SK-MEL-5 (cell line): ENCODE measurements around the gene ZNF726. TPM values are rescaled to one million over a fixed set of nuclear protein-coding genes. Genes with fewer than 3 reads are reported as not detected.
"Not testable (repeated sequence)": the region's sequence is repeated elsewhere in the genome, so short reads cannot be mapped to it uniquely, and the experiment has no call there.

Experiments
- DNase-seq: peaks from one replicate; pipeline ENCODE4 v3.0.0-alpha.2; 2016; ENCODE audit warnings: low read depth, low spot score
- in situ Hi-C: cut with HindIII; loops from 2 replicates; pipeline ENCODE4 v1.10.0; 2016; ENCODE audit warnings: low sequenced_read_pairs, high pct_unique_total_duplicates, low pct_unique_long_range_greater_than_20kb
- total RNA-seq: library from RNA; depleted of rRNA; stranded (reverse); fragments of >200 nt; shearing (Covaris generic); gene quantifications from 2 replicates; pipeline ENCODE4 v1.2.3, GENCODE V29; 2014

Gene ZNF726
- total RNA-seq, 1 experiment from 2014 or later: 1.6 TPM

GRCh38 chr19:23916991-23917390, 2.3 kb downstream of the ZNF726 start:
- no peak for DNase-seq
- in situ Hi-C loops: no loop called here

- in situ Hi-C loops: no loop called here
- DNase-seq: no peak
Observed at GRCh38 chr19:23917856-23918255, 3.2 kb downstream of the ZNF726 start.

GRCh38 chr19:23925285-23925684, 10.6 kb downstream of the ZNF726 start:
- DNase-seq: no peak
- in situ Hi-C loops: no loop called here

- no peak for DNase-seq
- in situ Hi-C loops: no loop called here
Observed at GRCh38 chr19:23932878-23933277, 18.2 kb downstream of the ZNF726 start.

- in situ Hi-C loops, DNase-seq: not testable (repeated sequence)
Observed at GRCh38 chr19:23937031-23937430, 22.3 kb downstream of the ZNF726 start.

- DNase-seq: no peak
- in situ Hi-C loops: no loop called here
Observed at GRCh38 chr19:23943411-23943810, 28.7 kb downstream of the ZNF726 start.

GRCh38 chr19:23946569-23946968, 31.9 kb downstream of the ZNF726 start:
- no peak for DNase-seq

GRCh38 chr19:23949611-23950010, 34.9 kb downstream of the ZNF726 start:
- no peak for DNase-seq
- in situ Hi-C loops: no loop called here

More at GRCh38 chr19:23946569-23946968, 31.9 kb downstream of the ZNF726 start:
- in situ Hi-C loops: no loop called here

GRCh38 chr19:23956051-23956450, 41.4 kb downstream of the ZNF726 start:
- no peak for DNase-seq
- in situ Hi-C loops: no loop called here

GRCh38 chr19:23957660-23958281, 43.1 kb downstream of the ZNF726 start:
- DNase-seq: no peak
- in situ Hi-C loops: no loop called here

GRCh38 chr19:23963396-23963795, 48.7 kb downstream of the ZNF726 start:
- DNase-seq, in situ Hi-C loops: not testable (repeated sequence)

- DNase-seq, in situ Hi-C loops: not testable (repeated sequence)
Observed at GRCh38 chr19:23963881-23964280, 49.2 kb downstream of the ZNF726 start.

GRCh38 chr19:23964334-23964733, 49.6 kb downstream of the ZNF726 start:
- in situ Hi-C loops, DNase-seq: not testable (repeated sequence)

- no peak for DNase-seq
- in situ Hi-C loops: no loop called here
Observed at GRCh38 chr19:23969630-23970029, 54.9 kb downstream of the ZNF726 start.

GRCh38 chr19:23971598-23971997, 56.9 kb downstream of the ZNF726 start:
- DNase-seq: no peak
- in situ Hi-C loops: no loop called here

- in situ Hi-C loops: no loop called here
- DNase-seq: no peak
Observed at GRCh38 chr19:23972161-23972560, 57.5 kb downstream of the ZNF726 start.

GRCh38 chr19:23974941-23975340, 60.3 kb downstream of the ZNF726 start:
- DNase-seq: no peak
- in situ Hi-C loops: no loop called here

- in situ Hi-C loops, DNase-seq: not testable (repeated sequence)
Observed at GRCh38 chr19:23976631-23977030, 61.9 kb downstream of the ZNF726 start.

GRCh38 chr19:23977256-23977655, 62.6 kb downstream of the ZNF726 start:
- in situ Hi-C loops, DNase-seq: not testable (repeated sequence)

- in situ Hi-C loops: no loop called here
Observed at GRCh38 chr19:23978068-23978467, 63.4 kb downstream of the ZNF726 start.

More at GRCh38 chr19:23978068-23978467, 63.4 kb downstream of the ZNF726 start:
- DNase-seq: no peak
